Non-pigmented ciliary epithelial cell (primary cell): ENCODE results near the gene SPO11.
A peak's percentile ranks its signal among the peaks of the same experiment; 100 is the strongest.

ENCODE experiments used
- DNase-seq: peaks from one replicate; pipeline ENCODE4 v3.0.0-alpha.2; 2010; ENCODE audit warnings: low read depth

The SPO11 gene

GRCh38 chr20:57375652-57376230, 46.1 kb downstream of the SPO11 start:
- no peak for DNase-seq

GRCh38 chr20:57377350-57377749, 47.7 kb downstream of the SPO11 start:
- DNase-seq = no peak

DNA sequence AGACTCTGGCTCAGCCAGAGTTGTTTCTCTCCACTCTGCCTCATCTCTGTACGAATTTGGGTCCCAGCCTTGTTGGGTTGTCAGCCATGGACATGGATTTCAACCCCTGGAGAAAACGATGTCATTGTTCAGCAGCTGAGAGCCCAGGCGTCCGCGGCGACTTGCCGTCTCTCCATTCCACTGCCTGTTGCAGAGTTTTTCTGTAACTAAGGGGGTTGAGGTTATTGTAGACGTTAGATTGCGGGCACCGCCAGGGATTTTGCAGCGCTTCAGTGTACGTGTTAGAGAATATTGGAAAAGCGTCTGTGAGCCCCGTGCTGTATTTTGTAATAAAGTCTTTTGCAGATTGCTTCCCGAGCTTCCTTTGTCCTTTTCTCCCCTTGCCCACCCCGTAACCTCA, 48.5 kb downstream of the SPO11 start:
- no peak for DNase-seq

GRCh38 chr20:57378646-57379262, 49.2 kb downstream of the SPO11 start:
- no peak for DNase-seq

DNA sequence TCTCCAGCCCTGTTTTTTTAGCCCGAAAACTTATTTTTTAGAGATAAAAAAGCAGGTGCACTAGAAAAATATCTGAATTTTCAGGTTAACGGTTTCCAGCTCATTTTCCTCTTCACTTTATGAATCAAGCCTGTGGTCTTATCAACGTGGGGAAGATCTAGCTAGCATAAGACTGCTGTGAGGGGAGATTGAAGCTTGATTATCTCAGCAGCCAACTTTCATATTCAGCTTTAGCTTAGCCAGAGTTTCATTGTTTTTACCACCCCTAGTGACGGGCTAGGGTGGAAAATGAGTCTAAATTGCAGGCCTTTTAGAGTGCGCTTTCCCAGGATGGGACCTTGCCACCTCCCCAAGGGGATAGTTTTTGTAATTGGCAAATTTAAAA, 49.7 kb downstream of the SPO11 start:
- no peak for DNase-seq

- DNase-seq = no peak
These were observed 50.6 kb downstream of the SPO11 start for GRCh38 chr20:57380081-57380750.

DNA sequence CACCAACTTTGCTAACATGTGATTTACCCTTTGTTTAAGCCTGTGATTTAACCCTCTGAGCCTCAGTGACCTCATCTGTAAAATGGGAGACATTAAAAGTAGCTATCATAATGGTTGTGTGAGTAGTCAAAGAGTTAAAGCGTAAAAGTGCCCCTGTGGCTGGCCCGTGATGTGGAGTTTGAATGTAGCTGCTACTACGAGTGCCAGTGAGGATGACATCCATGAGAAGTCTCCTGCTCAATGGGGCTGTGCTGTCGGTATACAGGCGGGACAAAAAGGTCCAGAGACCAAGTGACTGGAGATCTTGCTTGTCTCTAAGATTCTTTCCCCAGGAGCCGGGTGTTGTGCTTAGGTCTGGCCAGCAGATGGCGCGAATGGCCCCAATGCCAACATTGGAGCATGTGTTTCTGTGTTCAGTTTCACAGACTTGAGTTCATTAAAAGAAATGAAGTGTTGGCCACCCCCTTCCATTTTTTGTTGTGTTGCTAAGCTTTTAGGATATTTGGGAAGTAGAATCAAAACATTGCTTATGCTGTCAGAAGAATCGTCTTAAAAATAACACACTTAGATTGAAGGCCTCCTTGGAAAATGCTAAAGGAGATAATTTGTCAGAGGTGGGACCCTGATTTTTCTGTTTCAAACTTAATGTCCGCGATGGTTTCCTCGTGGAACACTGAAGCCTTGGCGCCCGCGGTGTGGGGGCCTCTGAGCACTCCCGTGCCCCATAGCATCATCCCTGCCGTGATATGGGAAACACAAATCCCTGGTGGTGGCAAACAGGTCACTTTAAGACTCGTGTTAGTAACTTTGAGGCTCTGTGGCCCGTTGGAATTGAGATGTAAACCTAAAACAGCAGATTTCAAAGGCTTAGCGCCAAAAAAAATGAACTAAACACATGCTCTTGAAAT, 52.2 kb downstream of the SPO11 start:
- DNase-seq = peak; percentile 27

- DNase-seq = no peak
These were observed 52.9 kb downstream of the SPO11 start for GRCh38 chr20:57382516-57382915.

GRCh38 chr20:57383447-57384347, 54.1 kb downstream of the SPO11 start:
- DNase-seq = no peak

- no peak for DNase-seq
These were observed 54.9 kb downstream of the SPO11 start for GRCh38 chr20:57384486-57384885.

DNA sequence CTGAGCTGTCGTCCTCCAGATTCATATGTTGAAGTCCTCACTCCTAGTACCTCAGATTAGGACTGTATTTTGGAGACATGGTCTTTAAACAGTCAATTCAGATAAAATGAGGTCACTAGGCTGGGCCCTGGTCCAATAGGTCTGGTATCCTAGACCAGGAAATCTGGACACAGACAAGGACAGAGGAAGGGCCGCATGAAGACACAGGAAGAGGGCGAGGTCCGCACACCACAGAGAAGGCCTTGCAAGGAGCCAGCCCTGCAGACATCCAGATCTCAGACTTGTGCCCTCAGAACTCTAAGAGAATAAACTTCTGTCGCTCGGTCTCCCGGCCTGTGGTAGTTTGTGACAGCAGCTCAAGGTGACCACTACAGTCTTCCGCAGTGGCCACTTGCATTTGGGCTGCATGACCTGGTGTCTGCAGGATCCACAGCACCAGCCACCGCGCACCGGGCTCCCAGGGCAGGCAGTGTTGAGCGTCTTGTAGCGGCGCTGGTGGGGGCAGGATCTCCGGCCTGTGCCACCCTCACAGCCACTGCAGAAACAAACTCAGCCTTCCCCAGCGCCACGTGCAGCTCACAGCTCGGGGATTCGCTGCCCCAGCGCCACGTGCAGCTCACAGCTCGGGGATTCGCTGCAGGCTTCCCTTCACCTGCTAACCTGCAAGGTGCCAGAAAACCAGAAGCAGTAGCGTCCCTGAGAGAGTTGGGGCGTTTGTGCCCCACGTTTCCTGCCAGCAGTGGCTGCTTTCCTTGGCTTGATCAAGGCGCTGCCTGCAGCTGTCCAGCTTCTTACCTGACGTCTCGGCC, 55.6 kb downstream of the SPO11 start:
- DNase-seq = no peak

GRCh38 chr20:57385940-57386339, 56.3 kb downstream of the SPO11 start:
- no peak for DNase-seq

DNA sequence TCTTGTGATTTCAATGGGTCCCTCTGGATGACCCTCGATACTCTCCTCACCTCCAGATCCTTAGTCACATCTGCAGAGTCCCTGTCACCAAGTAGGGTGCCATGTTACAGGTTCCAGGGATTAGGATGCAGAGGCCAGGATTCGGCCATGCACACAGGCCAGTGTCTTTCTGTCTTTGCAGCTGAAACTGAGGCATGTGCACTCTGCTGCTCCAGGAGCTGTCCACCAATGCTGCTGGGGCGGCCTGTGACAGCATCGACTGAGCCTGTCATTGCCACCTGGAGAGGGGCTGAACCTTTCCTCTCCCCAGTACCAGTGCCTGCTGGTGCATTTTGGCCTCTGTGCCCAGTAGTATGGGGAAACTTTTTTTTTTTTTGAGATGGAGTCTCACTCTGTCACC, 57.2 kb downstream of the SPO11 start:
- DNase-seq = no peak

GRCh38 chr20:57387463-57387862, 57.9 kb downstream of the SPO11 start:
- no peak for DNase-seq

DNA sequence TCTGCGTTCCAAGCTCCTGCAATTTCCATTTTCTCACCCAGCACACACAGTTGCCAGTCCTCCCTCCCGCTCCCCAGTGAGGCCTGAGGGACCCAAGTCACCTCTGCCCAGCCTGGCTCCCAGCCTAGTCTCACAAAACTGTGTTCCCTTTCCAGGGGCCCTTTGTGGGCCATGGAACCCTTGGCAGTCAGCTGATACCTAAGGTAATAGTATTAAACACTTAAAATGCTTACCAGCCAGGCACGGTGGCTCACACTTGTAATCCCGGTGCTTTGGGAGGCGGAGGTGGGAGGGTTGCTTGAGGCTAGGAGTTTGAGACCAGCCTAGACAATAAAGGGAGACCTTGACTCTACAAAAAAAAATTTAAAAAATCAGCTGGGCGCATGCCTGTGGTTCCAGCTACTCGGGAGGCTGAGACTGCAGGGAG, 58.4 kb downstream of the SPO11 start:
- no peak for DNase-seq

DNA sequence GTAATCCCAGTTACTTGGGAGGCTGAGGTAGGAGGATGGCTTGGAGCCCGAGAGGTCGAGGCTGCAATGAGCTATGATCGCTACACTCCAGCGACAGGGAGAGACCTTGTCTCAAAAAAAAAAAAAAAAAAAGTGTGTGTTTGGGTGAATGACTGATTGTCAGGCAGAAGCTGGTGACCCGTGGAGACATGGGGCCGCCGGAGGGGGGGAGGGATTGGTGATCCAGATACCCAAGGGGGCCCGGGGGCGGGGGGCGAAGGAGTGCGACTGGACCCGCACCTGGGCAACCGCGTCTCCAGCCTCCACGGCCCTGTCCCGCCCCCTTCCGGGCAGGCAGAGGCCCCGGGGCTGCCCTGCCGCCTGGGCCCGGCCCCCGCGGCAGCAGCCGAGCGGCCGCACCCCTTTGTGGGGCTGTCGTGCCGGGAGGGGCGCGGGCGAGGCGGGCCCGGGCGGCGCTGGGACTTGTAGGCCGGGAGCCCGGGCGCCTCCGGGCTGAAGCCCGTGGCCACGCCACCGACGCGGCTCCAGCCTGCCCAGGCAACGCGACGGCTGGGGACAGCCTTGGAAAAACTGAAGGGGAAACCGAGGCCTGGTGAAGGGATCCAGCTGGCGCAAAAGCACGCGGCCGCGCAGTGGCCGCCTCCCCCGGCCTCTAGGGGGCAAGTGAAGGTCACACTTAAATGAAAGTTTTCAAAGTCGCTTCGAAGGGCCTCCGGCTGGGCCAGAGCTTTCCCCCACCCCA, 59.5 kb downstream of the SPO11 start:
- no peak for DNase-seq

DNA sequence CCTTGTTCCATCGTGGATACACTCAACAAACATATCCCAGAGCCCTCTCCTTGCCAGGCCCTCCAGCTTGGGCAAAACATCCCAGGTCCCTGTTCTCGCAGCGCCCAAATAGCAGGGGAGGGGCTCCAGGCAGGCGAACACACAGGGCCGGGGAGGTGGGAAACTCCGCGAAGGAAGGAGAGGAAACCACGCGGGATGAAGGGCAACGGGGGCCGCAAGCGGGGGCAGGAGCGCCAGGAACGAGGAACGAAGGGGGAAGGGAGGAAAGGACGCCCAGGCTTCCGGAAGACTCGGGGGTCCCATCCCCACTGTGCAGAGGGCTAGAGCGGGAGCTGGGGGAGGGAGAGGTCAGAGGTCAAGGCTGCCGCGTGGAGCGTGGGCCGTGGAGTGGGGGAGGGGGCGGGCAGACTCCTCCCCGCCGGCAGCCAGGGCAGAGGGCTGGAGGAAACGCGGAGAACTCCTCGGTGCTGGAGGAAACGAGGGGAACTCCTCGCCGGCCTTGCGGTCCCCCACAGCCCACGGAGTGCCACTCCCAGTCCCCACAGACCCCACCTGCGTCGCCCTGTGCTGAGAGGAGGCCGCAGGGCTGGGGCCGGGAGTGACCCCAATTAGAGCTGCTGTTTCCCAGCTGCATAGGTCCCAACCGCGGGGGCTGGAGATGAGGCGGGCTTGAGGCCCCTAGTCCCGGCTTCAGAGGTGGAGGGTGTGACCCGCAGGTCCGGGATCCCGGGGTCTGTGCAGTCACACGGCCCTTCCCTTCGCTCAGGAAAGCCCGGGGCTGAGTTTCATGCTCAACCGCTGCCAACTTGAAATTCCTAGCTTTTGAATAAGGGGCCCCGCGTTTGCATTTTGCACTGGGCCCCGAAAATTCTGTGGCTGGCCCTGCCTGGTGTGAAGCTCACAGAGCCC, 60.3 kb downstream of the SPO11 start:
- no peak for DNase-seq

DNA sequence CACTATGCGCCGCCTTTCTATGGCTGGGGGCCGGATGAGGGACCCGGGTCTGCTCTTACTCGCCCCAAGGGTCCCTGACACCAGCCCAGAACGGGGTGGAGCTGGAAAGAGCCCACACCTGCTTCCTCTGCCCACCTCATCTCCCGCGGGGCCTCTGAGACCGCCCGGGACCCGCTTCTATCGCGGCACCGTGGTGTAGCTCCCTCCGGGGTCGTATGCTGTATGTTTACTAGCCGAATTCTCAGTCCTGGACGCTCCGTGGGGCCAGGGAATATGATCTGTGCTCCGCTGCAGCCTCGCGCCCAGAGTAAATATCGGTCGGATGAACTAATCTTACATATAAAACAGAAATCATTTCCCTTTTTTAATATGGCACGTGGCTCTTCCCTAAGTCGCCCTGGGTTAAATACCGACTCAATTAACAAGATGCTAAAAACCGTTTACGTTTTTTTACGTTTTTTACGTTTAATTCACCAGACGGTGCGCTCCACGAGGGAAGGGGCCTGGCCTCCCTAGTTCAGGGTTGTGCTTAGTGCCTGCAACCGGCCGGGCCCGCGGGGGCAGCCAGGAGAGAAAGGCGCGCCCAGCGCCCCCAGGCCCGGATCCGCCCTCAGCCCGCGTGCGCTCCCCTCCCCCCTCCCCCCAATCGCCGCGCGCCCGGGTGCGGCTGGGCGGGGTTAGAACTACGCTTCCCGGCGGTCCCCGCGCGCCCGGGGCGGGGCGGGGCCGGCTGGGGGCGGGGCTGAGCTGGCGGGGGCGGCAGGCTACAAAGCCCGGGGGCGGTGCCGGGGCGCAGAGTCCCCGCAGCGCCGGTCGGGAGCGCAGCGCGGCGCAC, 61.2 kb downstream of the SPO11 start, which contains the start of gene RBM38:
Gene RBM38 (plus strand): TSS at position 793 of the 835 bp plus-strand sequence. CDS start 186 bp downstream, outside the sequence.
- DNase-seq = no peak
